Skeletal muscle cell (primary cell): ENCODE measurements around the gene NR2F6.
"Not testable (repeated sequence)": the region's sequence is repeated elsewhere in the genome, so short reads cannot be mapped to it uniquely, and the experiment has no call there.

Experiments used
- DNase-seq: peaks from one replicate; pipeline ENCODE4 v3.0.0-alpha.2; 2010; ENCODE audit warnings: low read depth
- H3K4me3 ChIP-seq: 2 replicates; pipeline ENCODE4 v1.5.1; 2011; ENCODE audit warnings: low read depth, mild to moderate bottlenecking, control low read depth, low read length, moderate library complexity

The NR2F6 gene

DNA sequence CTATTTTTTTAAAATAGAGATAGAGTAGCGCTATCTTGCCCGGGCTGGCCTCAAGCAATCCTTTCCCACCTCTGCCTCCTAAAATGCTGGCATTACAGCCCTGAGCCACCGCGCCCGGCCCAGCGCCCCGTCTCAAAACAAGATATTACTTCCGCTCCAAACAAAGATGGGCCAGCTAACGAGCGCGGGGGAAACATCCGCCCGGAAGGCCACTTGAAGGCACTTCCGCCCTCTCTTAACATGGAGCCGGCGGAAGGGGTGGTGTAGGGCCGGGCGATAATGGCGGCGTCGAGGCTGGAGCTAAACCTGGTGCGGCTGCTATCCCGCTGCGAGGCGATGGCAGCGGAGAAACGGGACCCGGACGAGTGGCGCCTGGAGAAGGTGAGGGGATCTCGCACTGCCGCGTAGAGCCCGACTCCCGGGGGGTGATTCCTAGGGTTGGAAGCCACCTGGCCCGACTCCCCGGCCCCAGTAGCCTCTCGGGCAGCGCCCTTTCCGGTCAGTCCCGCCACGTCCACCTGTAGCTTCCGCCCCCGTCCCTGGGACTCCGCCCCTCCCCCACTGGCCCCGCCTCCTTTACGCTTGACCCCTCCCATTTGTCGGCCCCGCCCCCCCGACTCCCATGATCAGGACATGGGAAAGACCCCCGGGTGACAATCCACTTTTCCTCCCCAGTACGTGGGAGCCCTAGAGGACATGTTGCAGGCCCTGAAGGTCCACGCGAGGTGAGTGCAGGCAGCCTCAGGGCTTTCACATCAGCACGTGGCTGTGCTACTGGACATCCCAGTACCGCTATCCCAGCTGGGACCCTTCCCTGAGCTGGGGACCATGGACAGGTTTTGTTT is 30.4 kb downstream of the NR2F6 start, which contains the start of gene USE1:
Gene USE1, plus strand, starts transcription at position 231 of the 845 bp plus-strand sequence. Its CDS starts 49 bp downstream, at position 280.
- peak within 1 kb of the TSS; percentile 65 for H3K4me3 ChIP-seq
- peak; percentile 66 for DNase-seq

DNA sequence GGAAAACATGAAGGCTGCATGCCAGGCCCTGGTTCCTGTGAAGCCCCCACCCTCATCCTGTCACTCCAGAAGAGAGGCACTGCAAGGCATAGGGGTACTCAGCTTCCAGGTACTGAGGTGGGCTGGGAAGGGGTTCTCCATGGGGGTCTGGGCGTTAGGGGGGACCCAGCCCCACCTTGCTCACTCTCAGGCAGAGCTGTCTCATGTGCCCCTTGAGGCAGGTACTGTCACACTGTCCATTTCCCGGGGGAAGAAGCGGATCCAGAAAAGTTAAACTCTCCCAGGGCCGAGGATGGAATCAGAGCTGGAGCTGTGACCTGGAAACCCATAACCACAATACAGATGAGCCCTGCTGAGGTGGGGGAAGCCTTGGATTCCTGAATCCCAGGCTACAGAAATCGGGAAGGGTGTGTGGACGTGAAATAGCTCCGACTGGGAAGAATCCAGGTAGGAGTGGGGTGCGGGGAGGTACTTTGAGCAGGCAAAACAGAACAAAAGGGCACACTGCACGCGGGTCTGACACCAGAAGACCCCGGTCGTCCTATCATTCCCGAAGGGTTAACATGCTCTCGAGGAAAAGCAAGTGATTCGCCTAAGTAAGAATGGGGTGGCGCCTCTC is 31.1 kb downstream of the NR2F6 start:
- no peak for DNase-seq
- H3K4me3 ChIP-seq = peak overlapping the region; percentile 65

DNA sequence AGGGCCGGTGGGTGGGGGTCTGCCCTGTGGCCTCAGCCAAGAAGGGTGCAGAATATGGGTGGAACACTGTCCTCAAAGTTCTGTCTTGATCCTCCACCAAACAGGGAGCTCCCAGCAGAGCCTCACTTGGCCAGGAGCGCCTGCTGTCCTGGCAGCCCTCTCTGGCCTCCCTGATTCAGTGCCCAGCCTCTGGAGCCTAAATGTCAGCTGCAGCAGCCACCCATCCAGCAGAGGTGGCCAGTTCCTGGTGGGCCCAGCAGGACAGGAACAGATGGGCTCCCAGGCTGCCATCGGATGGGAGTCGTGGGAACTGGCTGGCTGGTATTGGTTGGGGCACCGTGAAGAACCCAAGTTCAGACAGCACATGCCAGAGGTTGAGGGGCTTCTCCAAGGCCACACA is 32.4 kb downstream of the NR2F6 start:
- no peak for DNase-seq
- no peak overlapping the region for H3K4me3 ChIP-seq

DNA sequence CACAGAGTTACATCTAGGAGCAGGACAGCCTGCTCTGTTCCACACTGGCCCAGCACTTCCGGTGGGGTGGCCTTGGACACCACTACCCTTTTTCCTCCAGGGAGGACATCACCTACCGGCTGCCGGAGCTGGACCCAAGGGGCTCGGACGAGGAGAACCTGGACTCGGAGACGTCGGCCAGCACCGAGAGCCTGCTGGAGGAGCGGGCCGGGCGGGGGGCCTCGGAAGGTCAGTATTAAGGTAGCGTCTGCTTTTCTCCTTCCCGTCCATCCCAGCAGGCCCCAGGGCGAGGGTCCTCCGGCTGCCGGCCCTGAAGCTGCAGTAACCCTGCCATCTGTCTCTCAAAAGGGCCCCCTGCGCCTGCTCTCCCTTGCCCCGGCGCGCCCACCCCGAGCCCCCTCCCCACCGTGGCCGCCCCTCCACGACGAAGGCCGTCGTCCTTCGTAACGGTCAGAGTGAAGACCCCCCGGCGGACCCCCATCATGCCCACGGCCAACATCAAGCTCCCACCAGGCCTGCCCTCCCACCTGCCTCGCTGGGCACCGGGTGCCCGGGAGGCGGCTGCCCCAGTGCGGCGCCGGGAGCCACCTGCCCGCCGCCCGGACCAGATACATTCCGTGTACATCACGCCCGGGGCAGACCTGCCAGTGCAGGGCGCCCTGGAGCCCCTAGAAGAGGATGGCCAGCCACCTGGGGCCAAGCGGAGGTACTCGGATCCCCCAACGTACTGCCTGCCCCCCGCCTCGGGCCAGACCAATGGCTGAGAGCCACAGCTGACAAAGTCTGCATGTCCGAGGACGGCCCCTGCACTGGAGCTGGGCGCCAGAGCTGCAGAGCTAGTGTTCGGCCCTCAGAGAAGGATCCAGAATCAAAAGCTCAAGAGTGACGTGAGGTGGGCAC is 33.9 kb downstream of the NR2F6 start:
- no peak overlapping the region for H3K4me3 ChIP-seq
- no peak for DNase-seq

DNA sequence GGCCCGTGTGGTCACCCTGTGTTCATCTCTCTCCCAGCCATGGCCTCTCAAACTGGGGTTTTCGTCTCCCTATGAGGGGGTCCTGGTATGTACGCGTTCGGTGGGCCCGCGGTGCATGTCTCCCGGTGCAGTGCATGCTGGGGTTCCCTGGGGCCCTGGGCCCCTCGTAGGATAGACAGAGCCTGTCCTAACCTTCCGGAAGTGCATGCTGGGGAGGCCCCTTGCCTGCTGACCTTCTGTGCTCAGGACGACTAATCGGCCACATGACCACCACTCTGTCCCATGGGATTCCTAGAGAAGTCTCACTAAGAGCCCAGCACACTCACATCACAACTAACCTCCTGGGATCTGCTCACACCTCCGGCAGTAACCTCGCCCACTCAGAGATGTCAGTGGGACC is 35.4 kb downstream of the NR2F6 start:
- DNase-seq = no peak
- H3K4me3 ChIP-seq = no peak overlapping the region

DNA sequence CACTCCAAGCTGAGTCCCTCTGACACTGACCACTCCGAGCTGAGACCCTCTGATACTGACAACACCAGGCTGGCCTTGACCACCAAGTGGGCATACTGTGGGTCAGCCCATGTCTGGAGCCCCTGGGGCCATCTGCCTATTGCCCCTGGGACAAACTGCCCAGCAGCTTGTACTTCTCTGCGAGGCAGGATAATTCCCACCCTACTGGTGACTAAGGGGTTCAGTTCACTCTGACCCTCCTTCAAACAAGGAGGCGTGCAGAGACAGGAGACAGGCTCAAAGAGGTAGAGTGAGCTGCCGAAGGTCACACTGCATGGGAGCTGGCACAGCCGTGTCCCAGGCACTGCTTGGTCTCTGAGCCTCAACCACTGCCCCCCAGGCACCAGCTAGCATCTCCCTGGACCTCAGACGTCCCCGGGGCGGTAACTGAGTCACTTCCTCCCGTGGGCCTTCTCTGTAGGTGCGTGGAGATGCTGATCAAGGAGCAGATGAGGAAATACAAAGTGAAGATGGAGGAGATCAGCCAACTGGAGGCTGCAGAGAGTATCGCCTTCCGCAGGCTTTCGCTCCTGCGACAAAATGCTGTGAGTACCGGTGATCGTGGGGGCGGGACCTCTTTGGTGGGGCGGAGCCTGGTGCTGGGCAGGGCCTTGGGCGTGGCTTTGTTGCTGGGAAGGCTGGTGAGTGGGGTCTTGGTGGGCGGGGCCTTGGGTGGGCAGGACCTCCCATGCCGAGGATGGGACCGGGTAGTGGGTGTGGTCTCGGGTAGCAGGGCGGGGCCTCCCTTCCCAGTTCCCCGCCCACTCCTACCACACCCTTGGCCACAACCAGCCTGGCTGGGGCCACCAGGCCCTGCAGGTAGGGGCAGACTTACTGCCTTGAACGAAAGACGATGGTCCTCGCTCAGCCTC is 36.3 kb downstream of the NR2F6 start:
- no peak for DNase-seq
- no peak overlapping the region for H3K4me3 ChIP-seq

DNA sequence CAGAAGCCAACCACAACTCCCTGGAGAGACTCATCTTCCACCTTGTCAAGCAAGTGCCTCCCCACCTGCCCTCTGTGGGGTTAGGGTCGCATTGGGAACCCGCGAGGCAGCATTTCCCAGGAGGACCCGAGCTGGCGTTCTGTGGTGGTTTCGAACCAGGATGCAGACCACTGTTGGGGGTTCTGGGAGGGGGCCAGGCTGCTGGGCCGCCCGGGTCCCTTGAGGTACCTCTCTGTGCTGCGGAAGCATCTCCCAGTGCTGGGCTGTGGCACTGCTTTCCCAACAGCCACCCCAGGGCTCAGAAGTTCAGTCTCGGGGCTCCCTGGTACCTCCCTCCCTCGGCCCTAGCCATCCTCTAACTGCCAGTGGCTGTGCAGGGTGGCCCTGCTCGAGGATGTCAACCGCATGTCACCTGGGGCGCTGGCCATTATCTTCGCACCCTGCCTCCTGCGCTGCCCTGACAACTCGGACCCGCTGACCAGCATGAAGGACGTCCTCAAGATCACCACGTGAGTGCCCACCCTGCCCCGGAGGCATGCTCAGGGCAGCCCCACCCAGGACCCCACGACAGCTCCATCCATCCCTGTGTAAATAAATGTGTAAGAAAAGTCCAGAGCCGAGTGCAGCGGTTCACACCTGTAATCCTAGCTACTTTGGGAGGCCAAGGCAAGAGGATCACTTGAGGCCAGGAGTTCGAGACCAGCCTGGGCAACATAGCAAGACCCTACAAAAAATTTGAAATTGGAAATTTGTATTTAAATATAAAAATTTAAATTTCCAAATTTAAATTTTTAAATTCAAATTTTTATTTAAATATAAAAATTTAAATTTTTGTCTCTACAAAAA is 38.8 kb downstream of the NR2F6 start:
- H3K4me3 ChIP-seq = no peak overlapping the region
- DNase-seq = no peak

DNA sequence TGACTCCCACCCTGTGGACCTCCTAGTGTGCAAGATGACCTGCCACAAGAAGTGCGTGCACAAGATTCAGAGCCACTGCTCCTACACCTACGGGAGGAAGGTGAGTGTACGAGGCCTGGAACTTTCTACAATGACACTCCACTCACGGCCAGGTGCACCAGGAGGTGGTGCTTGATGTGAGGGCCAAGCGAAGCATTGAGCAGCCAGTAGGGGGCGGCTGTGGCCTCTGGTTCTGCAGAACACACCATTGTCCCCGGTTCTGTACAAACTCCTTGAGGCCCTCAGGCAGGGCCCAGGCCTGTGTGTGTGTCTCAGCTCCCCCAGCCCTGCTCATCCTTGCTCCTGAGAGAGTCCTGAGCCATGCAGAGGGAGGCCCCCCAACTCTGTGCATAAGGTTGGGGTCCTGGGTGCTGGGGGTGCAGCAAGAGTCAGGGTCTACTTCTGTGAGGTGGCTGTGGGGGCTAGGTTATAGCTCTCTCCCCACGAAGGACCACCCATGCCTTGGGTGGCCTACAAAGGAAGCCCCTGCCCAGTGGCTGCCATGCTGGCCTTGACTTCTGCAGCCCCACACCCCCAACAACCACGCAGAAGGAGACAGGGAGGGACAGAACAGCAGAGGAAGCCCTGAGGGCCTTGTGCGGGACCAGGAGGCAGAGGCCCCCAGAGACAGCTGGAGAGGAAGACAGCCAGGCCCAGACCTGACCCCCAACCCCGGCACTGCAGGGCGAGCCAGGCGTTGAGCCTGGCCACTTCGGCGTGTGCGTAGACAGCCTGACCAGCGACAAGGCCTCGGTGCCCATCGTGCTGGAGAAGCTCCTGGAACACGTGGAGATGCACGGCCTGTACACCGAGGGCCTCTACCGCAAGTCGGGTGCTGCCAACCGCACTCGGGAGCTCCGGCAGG is 40.2 kb downstream of the NR2F6 start:
- H3K4me3 ChIP-seq = no peak overlapping the region
- DNase-seq = no peak

DNA sequence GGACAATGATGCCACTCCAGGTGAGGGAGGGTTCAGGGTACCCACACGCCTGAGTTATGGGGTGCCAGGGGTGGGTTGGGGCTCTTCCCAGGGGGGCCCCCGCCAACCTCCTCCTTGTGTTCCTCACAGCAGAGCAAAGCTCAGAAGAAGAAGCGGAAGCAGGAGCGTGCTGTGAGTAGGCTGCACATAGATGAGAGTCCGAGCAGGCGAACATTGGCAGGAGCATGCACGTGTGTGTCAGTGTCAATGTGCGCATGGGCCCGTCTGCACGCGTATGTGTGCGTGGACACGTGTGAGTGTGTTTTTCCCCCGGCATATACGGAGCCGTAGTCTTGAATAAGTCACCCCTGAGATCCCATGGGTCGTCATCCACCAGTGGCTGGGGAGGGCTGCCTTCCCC is 43.0 kb downstream of the NR2F6 start:
- no peak for DNase-seq
- no peak overlapping the region for H3K4me3 ChIP-seq

DNA sequence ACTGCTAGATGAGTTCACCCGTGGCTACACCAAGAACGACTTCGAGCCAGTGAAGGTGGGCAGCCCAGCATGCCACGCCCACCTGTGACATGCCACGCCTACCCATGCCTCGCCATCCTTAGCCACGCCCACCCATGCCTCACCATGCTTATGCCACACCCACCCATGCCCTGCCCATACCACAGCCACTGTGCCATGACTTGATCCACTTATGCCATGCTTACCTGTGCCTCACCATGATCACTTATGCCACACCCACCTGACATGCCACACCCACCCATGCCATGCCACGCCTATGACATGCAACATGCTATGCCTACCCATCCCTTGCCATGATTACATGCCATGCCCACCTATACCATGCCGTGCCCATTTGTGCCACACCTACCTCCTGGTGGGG is 43.5 kb downstream of the NR2F6 start:
- no peak overlapping the region for H3K4me3 ChIP-seq
- no peak for DNase-seq

DNA sequence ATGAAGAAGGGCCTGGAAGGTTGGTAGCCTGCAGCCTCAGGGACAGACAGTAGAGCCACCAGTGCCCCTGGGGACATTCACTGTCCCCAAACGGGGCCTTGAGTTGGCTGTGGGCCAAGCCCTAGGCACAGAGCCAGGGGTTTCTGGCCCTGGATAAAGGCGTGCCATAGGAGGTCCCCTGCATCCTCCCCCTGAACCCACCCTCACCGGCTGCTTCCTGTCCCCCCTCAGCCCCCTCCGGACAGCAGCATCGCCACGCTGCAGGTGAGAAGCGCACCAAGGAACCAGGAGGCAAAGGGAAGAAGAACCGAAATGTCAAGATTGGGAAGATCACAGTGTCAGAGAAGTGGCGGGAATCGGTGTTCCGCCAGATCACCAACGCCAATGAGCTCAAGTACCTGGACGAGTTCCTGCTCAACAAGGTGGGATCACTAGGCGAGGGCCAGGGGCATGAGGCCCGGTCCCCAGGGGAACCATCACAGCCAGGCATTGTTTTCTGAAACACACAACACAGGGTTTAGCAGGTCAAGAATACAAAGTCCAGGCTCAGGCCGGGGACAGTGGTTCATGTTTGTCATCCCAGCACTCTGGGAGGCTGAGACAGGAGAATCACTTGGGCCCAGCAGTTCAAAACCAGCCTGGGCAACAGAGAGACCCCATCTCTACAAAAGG is 45.2 kb downstream of the NR2F6 start:
- DNase-seq = no peak
- no peak overlapping the region for H3K4me3 ChIP-seq

DNA sequence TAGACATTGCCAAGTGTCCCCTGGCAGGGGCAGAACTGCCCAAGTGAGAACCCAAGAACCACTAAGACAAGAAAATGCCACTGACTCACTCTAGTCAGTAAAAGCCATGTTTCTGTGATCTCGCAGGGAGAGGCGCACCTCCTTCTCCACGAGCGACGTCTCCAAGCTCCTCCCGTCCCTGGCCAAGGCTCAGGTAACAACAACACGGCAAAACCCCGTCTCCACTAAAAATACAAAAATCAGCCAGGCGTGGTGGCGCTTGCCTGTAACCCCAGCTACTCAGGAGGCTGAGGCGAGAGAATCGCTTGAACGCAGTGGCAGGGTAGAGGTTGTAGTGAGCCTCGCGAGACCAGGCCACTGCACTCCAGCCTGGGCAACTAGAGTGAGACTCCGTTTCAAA is 48.1 kb downstream of the NR2F6 start:
- H3K4me3 ChIP-seq = no peak overlapping the region
- no peak for DNase-seq

DNA sequence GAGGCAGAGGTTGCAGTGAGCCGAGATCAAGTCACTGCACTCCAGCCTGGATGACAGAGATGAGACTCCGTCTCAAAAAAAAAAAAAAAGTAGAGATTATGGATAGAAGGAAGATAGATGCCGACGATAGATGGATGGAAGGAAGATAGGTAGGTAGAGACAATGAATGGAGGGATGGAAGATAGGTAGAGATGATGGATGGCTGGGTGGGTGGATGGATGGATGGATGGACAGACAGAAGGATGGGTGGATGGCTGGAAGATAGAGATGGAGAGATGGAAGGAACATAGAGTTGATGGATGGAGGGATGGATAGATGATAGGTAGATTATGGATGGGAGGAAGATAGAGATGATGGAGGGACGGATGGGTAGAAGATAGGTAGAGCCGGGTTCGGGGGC is 49.1 kb downstream of the NR2F6 start:
- H3K4me3 ChIP-seq = no peak overlapping the region
- no peak for DNase-seq

DNA sequence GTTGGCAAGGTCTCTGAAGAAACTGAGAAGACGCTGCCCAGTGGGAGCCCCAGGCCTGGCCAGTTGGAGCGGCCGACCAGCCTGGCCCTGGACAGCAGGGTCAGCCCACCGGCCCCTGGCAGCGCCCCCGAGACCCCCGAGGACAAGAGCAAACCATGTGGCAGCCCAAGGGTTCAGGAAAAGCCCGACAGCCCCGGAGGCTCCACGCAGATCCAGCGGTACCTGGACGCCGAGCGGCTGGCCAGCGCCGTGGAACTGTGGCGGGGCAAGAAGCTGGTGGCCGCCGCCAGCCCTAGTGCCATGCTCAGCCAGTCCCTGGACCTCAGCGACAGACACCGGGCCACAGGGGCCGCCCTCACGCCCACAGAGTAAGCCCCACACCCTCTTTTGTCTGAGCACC is 50.6 kb downstream of the NR2F6 start:
- DNase-seq = no peak
- H3K4me3 ChIP-seq = no peak overlapping the region

DNA sequence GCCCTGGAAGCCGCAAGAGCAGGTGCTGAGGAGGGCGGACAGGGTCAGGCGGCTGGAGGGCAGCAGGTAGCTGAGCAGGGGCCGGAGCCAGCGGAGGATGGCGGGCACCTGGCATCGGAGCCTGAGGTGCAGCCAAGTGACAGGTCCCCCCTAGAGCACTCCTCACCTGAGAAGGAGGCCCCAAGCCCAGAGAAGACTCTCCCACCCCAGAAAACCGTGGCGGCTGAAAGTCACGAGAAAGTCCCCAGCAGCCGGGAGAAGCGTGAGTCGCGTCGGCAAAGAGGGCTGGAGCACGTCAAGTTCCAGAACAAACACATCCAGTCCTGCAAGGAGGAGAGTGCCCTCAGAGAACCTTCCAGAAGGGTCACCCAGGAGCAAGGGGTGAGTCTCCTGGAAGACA is 51.1 kb downstream of the NR2F6 start:
- no peak for DNase-seq
- H3K4me3 ChIP-seq = no peak overlapping the region

DNA sequence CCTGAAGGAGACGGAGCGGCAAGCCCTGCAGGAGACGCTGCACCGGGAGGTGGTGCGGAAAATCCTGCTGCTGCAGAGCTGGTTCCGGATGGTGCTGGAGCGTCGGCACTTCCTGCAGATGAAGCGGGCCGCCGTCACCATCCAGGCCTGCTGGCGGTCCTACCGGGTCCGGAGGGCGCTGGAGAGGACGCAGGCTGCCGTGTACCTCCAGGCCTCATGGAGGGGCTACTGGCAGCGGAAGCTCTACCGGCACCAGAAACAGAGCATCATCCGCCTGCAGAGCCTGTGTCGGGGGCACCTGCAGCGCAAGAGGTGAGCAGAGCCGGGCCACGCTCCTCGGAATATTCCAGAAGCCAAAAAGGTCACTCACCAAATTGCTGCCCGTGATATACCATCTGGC is 53.0 kb downstream of the NR2F6 start:
- no peak for DNase-seq
- no peak overlapping the region for H3K4me3 ChIP-seq

DNA sequence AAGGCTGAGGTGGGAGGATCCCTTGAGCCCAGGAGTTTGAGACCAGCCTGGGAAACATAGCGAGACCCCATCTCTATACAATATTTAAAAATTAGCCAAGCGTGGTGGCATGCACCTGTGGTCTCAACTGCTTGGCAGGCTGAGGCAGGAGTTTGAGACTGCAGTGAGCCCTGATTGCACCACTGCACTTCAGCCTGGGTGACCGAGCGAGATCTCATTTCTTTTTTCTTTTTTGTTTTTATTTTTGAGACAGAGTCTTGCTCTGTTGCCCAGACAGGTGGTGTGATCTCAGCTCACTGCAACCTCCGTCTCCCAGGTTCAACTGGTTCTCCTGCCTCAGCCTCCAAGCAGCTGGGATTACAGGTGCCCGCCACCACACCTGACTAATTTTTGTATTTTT is 54.0 kb downstream of the NR2F6 start:
- H3K4me3 ChIP-seq, DNase-seq: not testable (repeated sequence)
